PC-3 (cell line): Measurements from ENCODE around the gene FOXO1. TPM values are rescaled to one million over a fixed set of nuclear protein-coding genes. Genes with fewer than 3 reads are reported as not detected.
A peak's percentile ranks its signal among the peaks of the same experiment; 100 is the strongest.

Experiments used
- ATAC-seq: fragments of 200-7000 bp; cut with Tn5 transposase; 2 replicates; pipeline ENCODE4 v1.9.1; 2020; ENCODE audit warnings: mild to moderate bottlenecking, moderate library complexity
- BruUV-seq: library from RNA; stranded (reverse); fragments of 400-500 nt; replicated peaks from 2 replicates; lab custom pipeline; 2021; lab: Mats Ljungman, UMichigan
- CTCF ChIA-PET: fragments of 300-600 bp; sonication (Branson Sonifier 250); formaldehyde crosslinking; loops from one replicate; lab custom pipeline; 2022; ENCODE audit warnings: antibody characterized with exemption; lab: Charles Lee
- POLR2A ChIA-PET: fragments of 300-600 bp; sonication (Branson Sonifier 250); formaldehyde crosslinking; loops from one replicate; lab custom pipeline; 2022; ENCODE audit warnings: antibody characterized with exemption; ENCODE audit not compliant: unreplicated experiment; lab: Charles Lee
- DNase-seq: peaks from one replicate; pipeline ENCODE4 v3.0.0-alpha.2; 2015
- H2AFZ ChIP-seq: fragments of 300-600 bp; sonication (generic); 2 replicates; pipeline ENCODE4 v1.6.0; 2016; ENCODE audit warnings: antibody characterized with exemption, low read length
- H3F3A ChIP-seq: fragments of 300-600 bp; sonication (generic); one replicate; pipeline ENCODE4 v1.6.0; 2017; ENCODE audit warnings: antibody characterized with exemption, low read length, control low read depth, mild to moderate bottlenecking; ENCODE audit not compliant: unreplicated experiment
- H3K27ac ChIP-seq: fragments of 300-600 bp; sonication (generic); 2 replicates; pipeline ENCODE4 v1.5.1; 2016; ENCODE audit warnings: mild to moderate bottlenecking, low read length
- H3K27me3 ChIP-seq: fragments of 300-600 bp; sonication (generic); 2 replicates; pipeline ENCODE4 v1.6.1; 2016; ENCODE audit warnings: low read length, mixed read lengths
- H3K36me3 ChIP-seq: fragments of 300-600 bp; sonication (generic); 2 replicates; pipeline ENCODE4 v1.6.1; 2016; ENCODE audit warnings: low read depth, mixed run types, low read length, mixed read lengths
- H3K4me1 ChIP-seq: fragments of 300-600 bp; sonication (generic); 2 replicates; pipeline ENCODE4 v1.5.1; 2016; ENCODE audit warnings: low read length; ENCODE audit not compliant: insufficient read depth
- H3K4me2 ChIP-seq: fragments of 300-600 bp; sonication (generic); 2 replicates; pipeline ENCODE4 v1.6.0; 2016; ENCODE audit warnings: low read length
- H3K4me3 ChIP-seq: fragments of 300-600 bp; sonication (generic); 2 replicates; pipeline ENCODE4 v1.5.1; 2016; ENCODE audit warnings: mild to moderate bottlenecking, low read length, mixed read lengths
- H3K79me2 ChIP-seq: fragments of 300-600 bp; sonication (generic); 2 replicates; pipeline ENCODE4 v1.6.1; 2017; ENCODE audit warnings: low read length, mixed read lengths
- H3K9ac ChIP-seq: fragments of 300-600 bp; sonication (generic); 2 replicates; pipeline ENCODE4 v1.6.0; 2016; ENCODE audit warnings: mild to moderate bottlenecking, low read length
- H3K9me2 ChIP-seq: fragments of 300-600 bp; sonication (generic); replicated peaks from 2 replicates; pipeline ENCODE4 v1.6.1; 2016; ENCODE audit warnings: mixed run types, low read length, mixed read lengths
- H3K9me3 ChIP-seq: fragments of 300-600 bp; sonication (generic); 2 replicates; pipeline ENCODE4 v1.6.1; 2016; ENCODE audit warnings: low read length, mixed read lengths
- H4K20me1 ChIP-seq: fragments of 300-600 bp; sonication (generic); 2 replicates; pipeline ENCODE4 v1.6.1; 2016; ENCODE audit warnings: low read length, mixed read lengths
- EZH2 ChIP-seq: fragments of 300-600 bp; sonication (generic); IDR thresholded peaks from one replicate; pipeline ENCODE4 v1.6.1; 2017; ENCODE audit warnings: antibody characterized with exemption, mild to moderate bottlenecking, low read length; ENCODE audit not compliant: unreplicated experiment
- EZH2phosphoT487 ChIP-seq: fragments of 300-600 bp; sonication (generic); IDR thresholded peaks from 2 replicates; pipeline ENCODE4 v1.6.1; 2018; ENCODE audit warnings: mild to moderate bottlenecking, antibody characterized with exemption, low read length, borderline replicate concordance
- intact Hi-C: fragments of 100-400 bp; cut with micrococcal nuclease; formaldehyde crosslinking; loops from 2 replicates; pipeline ENCODE4 v1.9.0; 2023
- total RNA-seq: library from RNA; depleted of rRNA; stranded (reverse); fragments of >200 nt; gene quantifications from 2 replicates; pipeline ENCODE4 v1.2.3, GENCODE V29; 2014
- TF ChIP-seq, protein P1 (sequence below): fragments of 300-600 bp; sonication (generic); conservative IDR thresholded peaks from 2 replicates; pipeline ENCODE4 v1.5.1; 2017; ENCODE audit warnings: antibody characterized with exemption, low read depth, mild to moderate bottlenecking, low read length

The FOXO1 gene
- total RNA-seq, 1 experiment from 2014 or later: 2.7 TPM

GRCh38 chr13:40688781-40689180 lies 22.3 kb upstream of the FOXO1 start:
- ATAC-seq: no peak
- ChIA-PET POLR2A (no interaction called here), CTCF (no interaction called here)
- Histone ChIP-seq H3F3A (no peaks in the 10 kb centered on the region), H3K9me2 (no peaks in the 10 kb centered on the region), H3K4me1 (no peaks in the 10 kb centered on the region), H3K27ac (no peak overlapping the region), H3K4me2 (no peak overlapping the region), H3K36me3 (no peaks in the 10 kb centered on the region), H3K9ac (no peak overlapping the region), H2AFZ (no peak overlapping the region), H4K20me1 (no peaks in the 10 kb centered on the region), H3K4me3 (no peak overlapping the region), H3K79me2 (no peaks in the 10 kb centered on the region), H3K27me3 (no peaks in the 10 kb centered on the region), H3K9me3 (no peaks in the 10 kb centered on the region)
- intact Hi-C loops: no loop called here
- no TSS peak for BruUV-seq
- no peak for TF ChIP-seq EZH2phosphoT487
- TF ChIP-seq, protein P1, sequence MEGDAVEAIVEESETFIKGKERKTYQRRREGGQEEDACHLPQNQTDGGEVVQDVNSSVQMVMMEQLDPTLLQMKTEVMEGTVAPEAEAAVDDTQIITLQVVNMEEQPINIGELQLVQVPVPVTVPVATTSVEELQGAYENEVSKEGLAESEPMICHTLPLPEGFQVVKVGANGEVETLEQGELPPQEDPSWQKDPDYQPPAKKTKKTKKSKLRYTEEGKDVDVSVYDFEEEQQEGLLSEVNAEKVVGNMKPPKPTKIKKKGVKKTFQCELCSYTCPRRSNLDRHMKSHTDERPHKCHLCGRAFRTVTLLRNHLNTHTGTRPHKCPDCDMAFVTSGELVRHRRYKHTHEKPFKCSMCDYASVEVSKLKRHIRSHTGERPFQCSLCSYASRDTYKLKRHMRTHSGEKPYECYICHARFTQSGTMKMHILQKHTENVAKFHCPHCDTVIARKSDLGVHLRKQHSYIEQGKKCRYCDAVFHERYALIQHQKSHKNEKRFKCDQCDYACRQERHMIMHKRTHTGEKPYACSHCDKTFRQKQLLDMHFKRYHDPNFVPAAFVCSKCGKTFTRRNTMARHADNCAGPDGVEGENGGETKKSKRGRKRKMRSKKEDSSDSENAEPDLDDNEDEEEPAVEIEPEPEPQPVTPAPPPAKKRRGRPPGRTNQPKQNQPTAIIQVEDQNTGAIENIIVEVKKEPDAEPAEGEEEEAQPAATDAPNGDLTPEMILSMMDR: no peak
- TF ChIP-seq EZH2: no peak
- DNase-seq: no peak

- ChIA-PET CTCF (interaction anchor here (0.7 to 1.3 kb wide), 3 partner anchors 716 to 867 kb away, joined by 3 to 6 read pairs (median 3); no protein-coding TSS in a partner anchor), POLR2A (no interaction called here)
- ATAC-seq: no peak
- no peak overlapping the region for H2AFZ ChIP-seq
- TF ChIP-seq EZH2 (no peak), EZH2phosphoT487 (no peak)
- TF ChIP-seq, protein P1: peak; percentile 64
- no peaks in the 10 kb centered on the region for H3K79me2 ChIP-seq
- H3K9ac ChIP-seq: no peak overlapping the region
- H3K27ac ChIP-seq: no peak overlapping the region
- H3K9me2 ChIP-seq: no peaks in the 10 kb centered on the region
- peak; percentile 64 for DNase-seq
- no peak overlapping the region for H3K4me2 ChIP-seq
- no peaks in the 10 kb centered on the region for H3K9me3 ChIP-seq
- no peak overlapping the region for H3K4me3 ChIP-seq
- H4K20me1 ChIP-seq: no peaks in the 10 kb centered on the region
- H3K36me3 ChIP-seq: no peaks in the 10 kb centered on the region
- no TSS peak for BruUV-seq
- H3F3A ChIP-seq: no peaks in the 10 kb centered on the region
- intact Hi-C loops: loop anchor here (1.0 to 5.0 kb wide), 4 partner anchors 614 to 1000 kb away; no protein-coding TSS in a partner anchor
- H3K27me3 ChIP-seq: no peaks in the 10 kb centered on the region
- no peaks in the 10 kb centered on the region for H3K4me1 ChIP-seq
Observed at GRCh38 chr13:40682449-40683240, 16.2 kb upstream of the FOXO1 start.
